Measurements from ENCODE around the gene SH3PXD2B.

Gene SH3PXD2B

GRCh38 chr5:172454358-172455086 is at the start of gene SH3PXD2B:
SH3PXD2B (minus strand) TSS chr5:172454525; CDS start chr5:172454352, 173 bp downstream.
- peak; percentile 61 for DNase-seq

- no peak for DNase-seq
These were observed 48.6 kb upstream of the SH3PXD2B start for GRCh38 chr5:172502969-172503368.

GRCh38 chr5:172502410-172502809 is 48.1 kb upstream of the SH3PXD2B start:
- no peak for DNase-seq

- no peak for DNase-seq
These were observed 47.5 kb upstream of the SH3PXD2B start for GRCh38 chr5:172501708-172502320.

DNA sequence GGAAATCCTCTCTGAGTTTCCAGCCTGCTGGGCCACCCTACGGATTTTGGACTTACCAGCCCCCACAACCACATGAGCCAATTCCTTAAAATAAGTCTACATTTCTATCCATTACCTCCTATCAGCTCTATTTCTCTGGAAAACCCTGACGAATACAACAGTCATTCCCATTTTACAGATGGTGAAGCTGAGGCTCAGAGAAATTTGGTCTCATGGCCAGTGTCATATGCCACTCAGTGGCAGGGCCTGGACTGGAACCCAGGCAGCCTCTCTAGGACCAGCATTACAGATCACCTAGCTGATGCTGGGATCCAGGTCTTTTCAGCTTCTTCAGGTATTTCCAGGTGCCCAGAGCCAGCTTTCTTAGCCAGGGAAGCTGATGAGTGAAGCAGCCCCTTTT is 45.0 kb upstream of the SH3PXD2B start:
- DNase-seq = no peak

GRCh38 chr5:172498431-172499129 is 44.3 kb upstream of the SH3PXD2B start:
- DNase-seq = no peak

GRCh38 chr5:172497591-172498255 is 43.4 kb upstream of the SH3PXD2B start:
- no peak for DNase-seq

GRCh38 chr5:172496671-172497371 is 42.5 kb upstream of the SH3PXD2B start:
- DNase-seq = no peak

DNA sequence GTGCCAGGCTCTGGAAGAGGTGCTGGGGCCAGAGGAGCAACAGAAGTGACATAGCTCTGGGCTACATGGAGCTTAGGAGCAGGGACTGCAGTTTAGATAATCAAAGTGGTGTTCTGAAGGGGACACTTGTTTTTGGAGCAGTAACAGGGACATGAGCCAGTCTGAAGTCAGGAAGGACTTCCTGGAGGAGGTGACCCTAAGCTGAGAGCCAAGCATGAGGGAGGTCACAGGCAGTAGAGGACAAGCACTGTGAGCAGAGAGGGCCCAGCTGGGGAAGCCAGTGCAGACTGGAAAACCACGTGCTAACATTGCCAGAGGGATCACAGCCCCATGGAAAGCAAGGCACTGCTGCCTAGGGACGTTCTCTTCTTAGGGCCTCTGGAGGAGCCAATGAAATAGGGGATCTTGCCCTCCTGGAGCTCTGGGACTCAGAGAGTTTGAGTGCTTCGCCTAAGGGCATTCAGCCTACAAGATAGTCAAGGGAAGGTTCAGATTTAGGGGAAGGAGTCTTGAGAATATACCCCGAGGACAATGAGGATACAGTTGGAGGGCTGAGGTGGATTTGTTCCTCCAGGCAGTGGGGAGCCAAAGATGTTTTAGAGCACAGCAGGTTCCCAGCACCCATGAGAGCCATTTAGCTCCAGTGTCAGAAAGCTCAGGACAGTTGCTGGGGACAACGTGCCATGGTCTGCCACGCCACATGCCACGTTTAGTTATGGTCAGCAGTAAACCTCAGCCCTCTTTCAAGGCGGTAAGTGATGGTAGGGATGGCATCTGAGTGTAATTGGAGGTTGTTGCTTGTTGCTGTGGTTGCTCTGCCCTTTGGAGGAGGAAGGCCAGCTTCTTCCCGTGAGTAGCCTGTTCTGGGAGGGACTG is 40.5 kb upstream of the SH3PXD2B start:
- no peak for DNase-seq

GRCh38 chr5:172493906-172494305 is 39.6 kb upstream of the SH3PXD2B start:
- DNase-seq = no peak

GRCh38 chr5:172493461-172493860 is 39.1 kb upstream of the SH3PXD2B start:
- no peak for DNase-seq

- DNase-seq = no peak
These were observed 38.7 kb upstream of the SH3PXD2B start for GRCh38 chr5:172493002-172493401.

- no peak for DNase-seq
These were observed 37.9 kb upstream of the SH3PXD2B start for GRCh38 chr5:172492097-172492840.

DNA sequence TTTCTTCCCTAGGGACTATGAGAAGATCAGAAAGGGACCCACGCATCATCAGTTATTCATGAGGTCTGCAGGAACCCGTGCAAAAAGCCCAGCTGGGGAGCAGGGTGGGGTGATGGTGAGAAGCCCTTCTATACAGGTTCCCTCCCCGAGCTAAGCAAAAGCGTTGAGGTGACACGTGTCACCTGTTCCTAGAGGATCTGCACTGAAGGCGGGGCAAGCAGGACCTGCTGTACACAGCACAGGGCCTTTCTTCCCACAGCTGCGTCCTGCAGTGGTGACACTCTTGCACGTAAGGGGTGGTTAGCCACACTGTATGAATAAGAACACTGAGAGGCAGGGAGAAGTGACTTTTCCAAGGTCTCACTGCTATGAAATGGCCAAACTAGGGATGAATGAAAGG is 37.2 kb upstream of the SH3PXD2B start:
- no peak for DNase-seq

GRCh38 chr5:172490514-172491461 is 36.5 kb upstream of the SH3PXD2B start:
- no peak for DNase-seq

- no peak for DNase-seq
These were observed 33.9 kb upstream of the SH3PXD2B start for GRCh38 chr5:172488221-172488620.

DNA sequence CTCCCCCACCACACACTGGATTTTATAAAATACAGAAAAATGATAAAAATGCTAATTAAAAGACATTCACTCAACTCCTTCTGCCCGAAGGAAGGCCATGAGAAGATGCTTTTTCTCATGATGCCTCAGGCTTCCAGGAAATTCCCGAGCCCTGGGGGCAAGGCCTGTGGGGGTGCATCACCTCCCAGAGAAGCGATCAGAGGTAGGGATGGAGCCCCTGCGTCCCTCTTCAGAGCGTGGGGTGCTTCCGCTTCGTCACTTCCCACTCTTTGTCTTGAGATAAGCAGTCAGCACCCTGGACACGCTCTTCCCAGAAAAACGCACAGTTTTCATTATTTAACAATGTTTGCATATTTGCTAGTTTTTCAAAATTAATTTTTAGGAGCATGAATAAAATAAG is 33.3 kb upstream of the SH3PXD2B start:
- DNase-seq = no peak

DNA sequence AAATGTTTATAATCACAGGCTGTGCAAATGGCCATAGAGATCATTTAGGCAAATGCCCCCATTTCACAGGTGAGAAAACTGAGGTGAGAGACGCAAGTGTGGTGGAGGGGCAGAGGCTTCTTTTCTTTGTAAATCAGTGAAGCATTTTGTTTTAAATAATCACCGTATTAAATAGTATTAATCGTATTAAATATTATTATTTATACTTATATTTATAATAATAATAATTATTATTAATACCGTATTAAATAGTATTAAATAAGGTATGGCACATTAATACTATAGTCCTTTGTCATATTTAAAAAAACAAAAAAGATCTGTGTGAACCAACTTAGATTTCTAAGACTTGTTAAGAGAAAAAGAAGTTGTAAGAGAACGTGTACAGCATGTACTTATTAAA is 32.6 kb upstream of the SH3PXD2B start:
- DNase-seq = no peak

- no peak for DNase-seq
These were observed 32.1 kb upstream of the SH3PXD2B start for GRCh38 chr5:172486451-172486850.

All from CD4-positive, alpha-beta T cell treated with Interleukin-6 for 4 hours (primary cell).